Keratinocyte (primary cell): ENCODE results near the gene ATXN10. TPM values are rescaled to one million over a fixed set of nuclear protein-coding genes. Genes with fewer than 3 reads are reported as not detected.

Source experiments
- DNase-seq: peaks from one replicate; pipeline ENCODE4 v3.0.0-alpha.2; 2011; ENCODE audit warnings: low read depth, missing footprints, low spot score
- FAIRE-seq: peaks from 2 replicates; lab custom pipeline; 2011; peaks lifted over from hg19 to GRCh38; lab: Jason Lieb, UNC
- H2AFZ ChIP-seq: 2 replicates; pipeline ENCODE4 v1.6.0; 2012; ENCODE audit warnings: low read length, control low read depth, inconsistent platforms; ENCODE audit not compliant: control insufficient read depth
- H3K27ac ChIP-seq: 2 replicates; pipeline ENCODE4 v1.5.1; 2011; ENCODE audit warnings: low read length; ENCODE audit not compliant: control insufficient read depth, insufficient read depth
- H3K27me3 ChIP-seq: 3 replicates; pipeline ENCODE4 v1.6.0; 2011; ENCODE audit warnings: low read length; ENCODE audit not compliant: control insufficient read depth, insufficient read depth; ENCODE audit errors: extremely low read depth
- H3K36me3 ChIP-seq, 2 experiments: 2 replicates in 1 of 2; 3 replicates in 1 of 2; pipeline ENCODE4 v1.5.1; 2011; ENCODE audit warnings: low read length in 2 of 2, mild to moderate bottlenecking in 1 of 2; ENCODE audit not compliant: control insufficient read depth in 2 of 2, insufficient read depth in 2 of 2; ENCODE audit errors: extremely low read depth in 1 of 2
- H3K4me1 ChIP-seq: 3 replicates; pipeline ENCODE4 v1.5.1; 2011; ENCODE audit warnings: low read length; ENCODE audit not compliant: control insufficient read depth, insufficient read depth; ENCODE audit errors: extremely low read depth
- H3K4me2 ChIP-seq: 3 replicates; pipeline ENCODE4 v1.6.0; 2011; ENCODE audit warnings: low read depth, low read length; ENCODE audit not compliant: control insufficient read depth, insufficient read depth; ENCODE audit errors: extremely low read depth
- H3K4me3 ChIP-seq, 3 experiments: fragments of 200-600 bp in 1 of 3; sonication (generic) in 1 of 3; 2 replicates in 2 of 3; 3 replicates in 1 of 3; pipeline ENCODE4 v1.5.1; 2011 to 2016; ENCODE audit warnings: low read length in 3 of 3, mild to moderate bottlenecking in 3 of 3, control low read depth in 2 of 3, inconsistent platforms in 1 of 3, low read depth in 1 of 3, mixed read lengths in 1 of 3, mixed run types in 1 of 3, moderate library complexity in 1 of 3; ENCODE audit not compliant: control insufficient read depth in 2 of 3, insufficient read depth in 2 of 3; ENCODE audit errors: extremely low read depth in 1 of 3
- H3K79me2 ChIP-seq: 2 replicates; pipeline ENCODE4 v1.6.0; 2012; ENCODE audit warnings: low read length; ENCODE audit not compliant: control insufficient read depth, insufficient read depth
- H3K9ac ChIP-seq: 3 replicates; pipeline ENCODE4 v1.6.0; 2011; ENCODE audit warnings: low read length; ENCODE audit not compliant: control insufficient read depth, insufficient read depth; ENCODE audit errors: extremely low read depth
- H3K9me1 ChIP-seq: 3 replicates; pipeline ENCODE4 v1.6.0; 2011; ENCODE audit warnings: low read length; ENCODE audit not compliant: control insufficient read depth, insufficient read depth; ENCODE audit errors: extremely low read depth
- H3K9me3 ChIP-seq: 2 replicates; pipeline ENCODE4 v1.5.1; 2012; ENCODE audit warnings: low read depth, low read length; ENCODE audit not compliant: control insufficient read depth
- H4K20me1 ChIP-seq: 3 replicates; pipeline ENCODE4 v1.6.0; 2011; ENCODE audit warnings: low read length; ENCODE audit not compliant: control insufficient read depth, insufficient read depth; ENCODE audit errors: extremely low read depth
- CTCF ChIP-seq, 3 experiments: IDR thresholded peaks in 1 of 3; conservative IDR thresholded peaks in 1 of 3; optimal IDR thresholded peaks in 1 of 3; 2 replicates in 2 of 3; 3 replicates in 1 of 3; pipeline versions ENCODE3 to v1.5.1; 2011; ENCODE audit warnings: low read length in 3 of 3, mild to moderate bottlenecking in 3 of 3, moderate library complexity in 2 of 3, control low read depth in 1 of 3, inconsistent platforms in 1 of 3; ENCODE audit not compliant: insufficient read depth in 2 of 3; ENCODE audit errors: extremely low read depth in 1 of 3
- EZH2 ChIP-seq: IDR thresholded peaks from one replicate; pipeline ENCODE4 v1.6.1; 2012; ENCODE audit warnings: inconsistent platforms, mild to moderate bottlenecking, low read length, moderate library complexity
- dilution Hi-C: fragments of 300-500 bp; cut with MboI; formaldehyde crosslinking; loops from one replicate; pipeline ENCODE4 v1.7.0; 2020; ENCODE audit warnings: low sequenced_read_pairs; ENCODE audit not compliant: extremely low pct_ligation_motif_present
- polyA plus RNA-seq, 5 experiments: library from polyadenylated mRNA; depleted of rRNA in 3 of 5; stranded (reverse) in 3 of 5; stranded (forward) in 1 of 5; unstranded in 1 of 5; fragments of >200 nt; gene quantifications; 1 replicate in 1 of 5; 2 replicates in 3 of 5; 3 replicates in 1 of 5; pipeline versions ENCODE4 v1.2.1 to v1.2.3, GENCODE V29; 2011 to 2012; ENCODE audit warnings: missing spikeins in 2 of 5, low read depth in 1 of 5, low replicate concordance in 1 of 5

Gene ATXN10
- polyA plus RNA-seq, 1 donor (not counting 4 experiments of a cell fraction or from before 2014, with no cell fraction given): 276 TPM

- H3K4me2 ChIP-seq: no peak overlapping the region
- no peak overlapping the region for H3K27ac ChIP-seq
- H3K79me2 ChIP-seq: no peaks in the 10 kb centered on the region
- H3K9me1 ChIP-seq: no peaks in the 10 kb centered on the region
- FAIRE-seq (no peak), DNase-seq (no peak)
- TF ChIP-seq EZH2 (no peak), CTCF (optimal IDR thresholded peaks at IDR 0.05 in 1 of 3, IDR thresholded peaks at IDR 0.05 in 1 of 3, conservative IDR thresholded peaks at IDR 0.05 in 1 of 3; ENCODE audit: extremely low read depth in 1 of 3, insufficient read depth in 2 of 3, low read length in 3 of 3) (no peak)
- dilution Hi-C loops: no loop called here
- no peaks in the 10 kb centered on the region for H3K27me3 ChIP-seq
- no peaks in the 10 kb centered on the region for H3K9me3 ChIP-seq
- no peaks in the 10 kb centered on the region for H3K36me3 ChIP-seq
- peaks cover 4% of the 10 kb centered on the region for H3K4me1 ChIP-seq
- H3K9ac ChIP-seq: no peak overlapping the region
- no peak overlapping the region for H3K4me3 ChIP-seq
- H4K20me1 ChIP-seq: no peaks in the 10 kb centered on the region
- no peak overlapping the region for H2AFZ ChIP-seq
Observed at GRCh38 chr22:45648301-45649117, 23.1 kb upstream of the ATXN10 start.

GRCh38 chr22:45649809-45650208, 21.8 kb upstream of the ATXN10 start:
- no peaks in the 10 kb centered on the region for H3K9me3 ChIP-seq
- H3K27ac ChIP-seq: no peak overlapping the region
- H3K9me1 ChIP-seq: no peaks in the 10 kb centered on the region

More at GRCh38 chr22:45649809-45650208, 21.8 kb upstream of the ATXN10 start:
- FAIRE-seq: no peak
- Histone ChIP-seq H3K36me3 (no peaks in the 10 kb centered on the region), H2AFZ (no peak overlapping the region), H3K4me3 (no peak overlapping the region), H3K27me3 (no peaks in the 10 kb centered on the region), H3K9ac (no peak overlapping the region), H3K4me1 (peaks cover 4% of the 10 kb centered on the region), H4K20me1 (no peaks in the 10 kb centered on the region), H3K79me2 (no peaks in the 10 kb centered on the region), H3K4me2 (no peak overlapping the region)
- no peak for DNase-seq
- dilution Hi-C loops: no loop called here
- TF ChIP-seq CTCF (optimal IDR thresholded peaks at IDR 0.05 in 1 of 3, IDR thresholded peaks at IDR 0.05 in 1 of 3, conservative IDR thresholded peaks at IDR 0.05 in 1 of 3; ENCODE audit: extremely low read depth in 1 of 3, insufficient read depth in 2 of 3, low read length in 3 of 3) (no peak), EZH2 (no peak)
